PFSK-1 (cell line): ENCODE data around the gene SLC6A17.

ENCODE experiments used
- FOXP2 ChIP-seq: optimal IDR thresholded peaks from 2 replicates; pipeline ENCODE3; 2011; ENCODE audit warnings: borderline replicate concordance, control low read depth, inconsistent platforms; ENCODE audit not compliant: insufficient read depth; ENCODE audit errors: extremely low read length, extremely low read depth
- POLR2AphosphoS5 ChIP-seq: IDR thresholded peaks from 2 replicates; pipeline ENCODE4 v1.6.1; 2012; ENCODE audit warnings: low read depth, mild to moderate bottlenecking, control low read depth, low read length, moderate library complexity
- REST ChIP-seq, 2 experiments: IDR thresholded peaks; 2 replicates each; pipeline versions ENCODE4 v1.6.1 to v1.8.0; 2011 to 2012; ENCODE audit warnings: low read depth in 2 of 2, low read length in 2 of 2, control low read depth in 1 of 2, inconsistent platforms in 1 of 2, mild to moderate bottlenecking in 1 of 2, moderate library complexity in 1 of 2; ENCODE audit not compliant: insufficient read depth in 1 of 2
- SIN3A ChIP-seq: IDR thresholded peaks from 2 replicates; pipeline ENCODE4 v1.6.1; 2012; ENCODE audit warnings: mild to moderate bottlenecking, low read length, moderate library complexity, borderline replicate concordance; ENCODE audit not compliant: insufficient read depth
- TAF1 ChIP-seq: IDR thresholded peaks from 2 replicates; pipeline ENCODE4 v1.6.1; 2012; ENCODE audit warnings: low read length, control low read depth, borderline replicate concordance; ENCODE audit not compliant: insufficient read depth

SLC6A17 gene

GRCh38 chr1:110200666-110201065 is 50.4 kb downstream of the SLC6A17 start:
- TF ChIP-seq FOXP2 (no peak), POLR2AphosphoS5 (no peak), SIN3A (no peak), TAF1 (no peak), REST (IDR thresholded peaks at IDR 0.05; ENCODE audit: insufficient read depth in 1 of 2, low read depth in 2 of 2, low read length in 2 of 2) (no peak)

- TF ChIP-seq TAF1 (no peak), FOXP2 (no peak), POLR2AphosphoS5 (no peak), REST (IDR thresholded peaks at IDR 0.05; ENCODE audit: insufficient read depth in 1 of 2, low read depth in 2 of 2, low read length in 2 of 2) (no peak), SIN3A (no peak)
These were observed 51.0 kb downstream of the SLC6A17 start for GRCh38 chr1:110201157-110201825.

- TF ChIP-seq REST (IDR thresholded peaks at IDR 0.05; ENCODE audit: insufficient read depth in 1 of 2, low read depth in 2 of 2, low read length in 2 of 2) (no peak), FOXP2 (no peak), TAF1 (no peak), SIN3A (no peak), POLR2AphosphoS5 (no peak)
These were observed 52.8 kb downstream of the SLC6A17 start for GRCh38 chr1:110203021-110203661.

GRCh38 chr1:110205156-110205555 is 54.9 kb downstream of the SLC6A17 start:
- TF ChIP-seq SIN3A (no peak), FOXP2 (no peak), POLR2AphosphoS5 (no peak), REST (IDR thresholded peaks at IDR 0.05; ENCODE audit: insufficient read depth in 1 of 2, low read depth in 2 of 2, low read length in 2 of 2) (no peak), TAF1 (no peak)
